ENCODE results near the gene DIP2B. TPM values are rescaled to one million over a fixed set of nuclear protein-coding genes. Genes with fewer than 3 reads are reported as not detected.
A peak's percentile ranks its signal among the peaks of the same experiment; 100 is the strongest.

DIP2B gene
- total RNA-seq, 1 experiment from 2014 or later = 20.0 TPM

DNA sequence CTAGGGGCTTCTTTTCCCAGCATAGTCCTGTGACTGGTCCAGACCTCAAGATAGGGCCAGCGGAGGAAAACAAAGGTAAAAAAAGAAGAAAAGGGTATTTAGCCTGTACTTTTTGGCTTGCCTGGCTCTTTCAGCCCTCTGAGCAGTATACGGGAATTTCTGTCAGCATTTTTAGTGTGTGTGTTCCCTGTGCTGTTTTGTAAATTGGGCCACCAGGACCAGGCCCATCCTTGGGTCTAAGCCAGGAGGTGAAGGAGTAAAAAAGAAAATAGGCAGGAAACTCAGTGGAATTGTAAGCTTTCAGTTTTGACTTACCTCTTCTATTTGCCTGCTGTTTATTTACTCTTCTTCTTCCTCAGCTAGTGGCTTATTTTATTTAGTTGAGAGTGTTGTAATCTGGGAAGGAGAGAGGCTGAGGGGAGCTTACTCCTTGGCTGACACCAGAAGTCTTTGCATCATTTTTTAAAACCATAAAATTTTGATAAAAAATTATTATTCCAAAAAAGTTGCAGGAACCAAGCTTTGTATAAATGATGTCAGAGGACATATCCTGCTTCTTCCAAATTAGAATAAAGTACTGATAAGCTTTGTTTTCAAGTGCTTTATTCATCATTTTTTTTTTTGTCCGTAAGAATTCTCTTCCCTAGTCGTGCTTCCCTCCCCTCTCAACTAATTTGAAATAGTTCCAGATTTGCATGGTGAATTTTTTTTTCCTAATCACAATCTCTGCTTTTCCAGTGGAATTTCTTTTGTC is 63.7 kb downstream of the DIP2B start:
- Mint-ChIP-seq H3K9me3 (no peaks in the 10 kb centered on the region; a peak in 1 of 5 replicates), H3K27ac (peak overlapping the region in 1 of 3 experiments; percentile 71; a peak in 2 of 7 replicates)

More for the DNA sequence above, 63.7 kb downstream of the DIP2B start:
- Histone ChIP-seq H3K56ac (ENCODE audit: insufficient read length, low read depth, low read length) (no peak overlapping the region), H2BK5ac (ENCODE audit: insufficient read length, low read length) (no peak overlapping the region), H3K79me2 (ENCODE audit: insufficient read depth, low read length) (no peaks in the 10 kb centered on the region; the same call in 1 of the 2 replicates), H3K9me3 (ENCODE audit: control insufficient read depth, low read depth, low read length) (no peaks in the 10 kb centered on the region), H3K79me1 (ENCODE audit: insufficient read depth, low read depth, low read length, poor library complexity, severe bottlenecking) (peaks cover 3% of the 10 kb centered on the region), H3K14ac (ENCODE audit: insufficient read depth, low read length) (no peak overlapping the region), H4K5ac (ENCODE audit: insufficient read length, low read depth, low read length) (no peak overlapping the region), H4K8ac (replicated peaks; ENCODE audit: insufficient read length, low read depth, low read length) (no peak overlapping the region), H2BK12ac (ENCODE audit: insufficient read length, low read depth, low read length) (no peak overlapping the region), H2BK20ac (ENCODE audit: low read depth, low read length, poor library complexity, severe bottlenecking) (no peak overlapping the region), H2AFZ (ENCODE audit: low read length) (no peak overlapping the region), H3K27me3 (ENCODE audit: insufficient read depth, low read length) (no peaks in the 10 kb centered on the region), H3K4ac (ENCODE audit: low read depth, low read length) (no peak overlapping the region), H2BK15ac (ENCODE audit: low read depth, low read length) (no peak overlapping the region), H3K27ac (ENCODE audit: insufficient read length, low read depth, low read length) (peak overlapping the region; percentile 28), H3K23me2 (ENCODE audit: insufficient read length, low read depth, low read length, poor library complexity, severe bottlenecking) (no peaks in the 10 kb centered on the region), H3K4me1 (ENCODE audit: insufficient read depth, low read length) (peaks cover 2% of the 10 kb centered on the region; the same call in 1 of the 2 replicates), H3K18ac (ENCODE audit: insufficient read length, low read depth, low read length) (no peak overlapping the region), H4K91ac (ENCODE audit: insufficient read length, low read depth, low read length) (no peak overlapping the region), H2BK120ac (ENCODE audit: low read depth, low read length, poor library complexity, severe bottlenecking) (no peak overlapping the region), H3K4me2 (ENCODE audit: insufficient read depth, insufficient read length, low read length) (no peak overlapping the region), H3K9ac (ENCODE audit: extremely low read depth, insufficient read length, low read length) (no peak overlapping the region), H4K20me1 (ENCODE audit: control insufficient read depth, insufficient read depth, insufficient read length) (no peaks in the 10 kb centered on the region), H2AK5ac (ENCODE audit: insufficient read length, low read length) (no peak overlapping the region), H3T11ph (ENCODE audit: low read length) (no peak overlapping the region), H3K23ac (ENCODE audit: insufficient read length, low read depth, low read length) (no peak overlapping the region)
- no peak for DNase-seq
- WGBS (ENCODE audit: extremely low coverage, insufficient read length, low lambda C conversion rate) = no CpG with 5 or more reads among the region's 4 CpGs
- TF ChIP-seq, protein P1, sequence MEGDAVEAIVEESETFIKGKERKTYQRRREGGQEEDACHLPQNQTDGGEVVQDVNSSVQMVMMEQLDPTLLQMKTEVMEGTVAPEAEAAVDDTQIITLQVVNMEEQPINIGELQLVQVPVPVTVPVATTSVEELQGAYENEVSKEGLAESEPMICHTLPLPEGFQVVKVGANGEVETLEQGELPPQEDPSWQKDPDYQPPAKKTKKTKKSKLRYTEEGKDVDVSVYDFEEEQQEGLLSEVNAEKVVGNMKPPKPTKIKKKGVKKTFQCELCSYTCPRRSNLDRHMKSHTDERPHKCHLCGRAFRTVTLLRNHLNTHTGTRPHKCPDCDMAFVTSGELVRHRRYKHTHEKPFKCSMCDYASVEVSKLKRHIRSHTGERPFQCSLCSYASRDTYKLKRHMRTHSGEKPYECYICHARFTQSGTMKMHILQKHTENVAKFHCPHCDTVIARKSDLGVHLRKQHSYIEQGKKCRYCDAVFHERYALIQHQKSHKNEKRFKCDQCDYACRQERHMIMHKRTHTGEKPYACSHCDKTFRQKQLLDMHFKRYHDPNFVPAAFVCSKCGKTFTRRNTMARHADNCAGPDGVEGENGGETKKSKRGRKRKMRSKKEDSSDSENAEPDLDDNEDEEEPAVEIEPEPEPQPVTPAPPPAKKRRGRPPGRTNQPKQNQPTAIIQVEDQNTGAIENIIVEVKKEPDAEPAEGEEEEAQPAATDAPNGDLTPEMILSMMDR (conservative IDR thresholded peaks at IDR 0.05) = no peak
- Mint-ChIP-seq H3K4me1 (peaks cover 23 to 36% of the 10 kb centered on the region in 2 experiments), H3K4me3 (no peak overlapping the region), H3K27me3 (ENCODE audit: low read depth) (no peaks in the 10 kb centered on the region), H3K36me3 (ENCODE audit: insufficient read depth in 1 of 3, low read depth in 3 of 3) (peaks cover 0 to 2% (median 0%) of the 10 kb centered on the region in 3 experiments; a peak in 1 of 7 replicates)

Data from H9 (cell line).